Left ventricle myocardium superior (tissue), 1 donor: Measurements from ENCODE around the gene CRISP2. TPM values are rescaled to one million over a fixed set of nuclear protein-coding genes. Genes with fewer than 3 reads are reported as not detected.
"Not testable (repeated sequence)": the region's sequence is repeated elsewhere in the genome, so short reads cannot be mapped to it uniquely, and the experiment has no call there.

Experiments used
- ATAC-seq: fragments of 200-7000 bp; cut with Tn5 transposase; one replicate; pipeline ENCODE4 v1.9.1; 2020; ENCODE audit warnings: mild to moderate bottlenecking, moderate library complexity
- DNase-seq: peaks from one replicate; pipeline ENCODE4 v3.0.0-alpha.2; 2020
- intact Hi-C: fragments of 100-400 bp; cut with micrococcal nuclease; formaldehyde crosslinking; loops from one replicate; pipeline ENCODE4 v1.11.0; 2022
- total RNA-seq: library from RNA; stranded (reverse); fragmentation: NEBNext Ultra II Directional; extraction: Animal tissue kit (Norgen Biotek cat#: 25700); gene quantifications from one replicate; pipeline ENCODE4 v1.2.1, GENCODE V29; 2021
- donor health status: DM: no; HTN: yes; CAD: no; lungs with severe emphysema.

The CRISP2 gene
- total RNA-seq, 1 donor from 2014 or later: not detected

- DNase-seq, intact Hi-C loops, ATAC-seq: not testable (repeated sequence)
These were observed 49.3 kb downstream of the CRISP2 start for GRCh38 chr6:49664054-49664453.

- no peak for ATAC-seq
- intact Hi-C loops: no loop called here
- DNase-seq: no peak
These were observed 50.5 kb downstream of the CRISP2 start for GRCh38 chr6:49662892-49663261.

- ATAC-seq (no peak), DNase-seq (no peak)
- intact Hi-C loops: no loop called here
These were observed 51.0 kb downstream of the CRISP2 start for GRCh38 chr6:49662231-49662891.

DNA sequence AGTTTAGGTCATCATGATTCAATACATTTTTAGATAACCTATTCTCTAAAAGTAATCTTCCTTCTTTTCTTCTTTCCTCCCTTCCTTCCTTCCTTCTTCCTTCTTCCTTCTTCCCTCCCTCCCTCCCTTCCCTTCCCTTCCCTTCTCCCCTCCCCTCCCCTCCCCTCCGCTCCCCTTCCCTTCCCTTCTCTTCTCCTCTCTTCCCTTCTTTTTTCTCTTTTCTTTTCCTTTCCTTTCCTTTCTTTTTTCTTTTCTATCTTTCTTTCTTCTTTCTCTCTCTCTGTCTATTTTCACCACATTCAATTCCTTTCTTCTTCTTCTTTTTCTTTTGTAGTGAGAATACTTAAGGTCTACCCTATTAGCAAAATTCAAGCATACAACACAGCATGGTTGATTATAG, 59.4 kb downstream of the CRISP2 start:
- ATAC-seq: no peak
- intact Hi-C loops: no loop called here
- no peak for DNase-seq

DNA sequence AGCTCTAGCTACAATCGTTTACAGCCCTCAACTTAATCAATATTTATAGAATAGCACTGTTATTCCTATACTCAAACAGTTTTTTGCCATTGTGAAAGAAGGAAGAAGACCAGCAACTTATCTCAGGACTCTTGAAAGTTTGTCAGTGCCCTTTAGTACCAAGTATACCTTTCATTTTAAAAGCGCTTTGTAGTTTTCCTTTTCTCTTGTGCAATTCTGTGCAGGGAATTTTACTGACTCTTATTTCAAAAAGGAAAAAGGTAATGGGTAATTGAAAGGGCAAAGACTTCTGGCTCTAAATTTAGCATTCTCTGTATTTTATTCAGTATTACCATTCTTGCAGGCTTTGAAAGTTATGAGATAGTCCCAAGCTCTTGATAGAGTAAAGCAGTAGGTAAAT, 59.9 kb downstream of the CRISP2 start:
- no peak for DNase-seq
- intact Hi-C loops: no loop called here
- ATAC-seq: no peak

GRCh38 chr6:49651239-49651638, 62.1 kb downstream of the CRISP2 start:
- DNase-seq (no peak), ATAC-seq (no peak)
- intact Hi-C loops: no loop called here

GRCh38 chr6:49649988-49650387, 63.4 kb downstream of the CRISP2 start:
- intact Hi-C loops: no loop called here
- no peak for DNase-seq
- no peak for ATAC-seq

GRCh38 chr6:49648036-49648435, 65.3 kb downstream of the CRISP2 start:
- intact Hi-C loops: no loop called here
- ATAC-seq: no peak
- DNase-seq: no peak

GRCh38 chr6:49647476-49647875, 65.9 kb downstream of the CRISP2 start:
- ATAC-seq (no peak), DNase-seq (no peak)
- intact Hi-C loops: no loop called here

DNA sequence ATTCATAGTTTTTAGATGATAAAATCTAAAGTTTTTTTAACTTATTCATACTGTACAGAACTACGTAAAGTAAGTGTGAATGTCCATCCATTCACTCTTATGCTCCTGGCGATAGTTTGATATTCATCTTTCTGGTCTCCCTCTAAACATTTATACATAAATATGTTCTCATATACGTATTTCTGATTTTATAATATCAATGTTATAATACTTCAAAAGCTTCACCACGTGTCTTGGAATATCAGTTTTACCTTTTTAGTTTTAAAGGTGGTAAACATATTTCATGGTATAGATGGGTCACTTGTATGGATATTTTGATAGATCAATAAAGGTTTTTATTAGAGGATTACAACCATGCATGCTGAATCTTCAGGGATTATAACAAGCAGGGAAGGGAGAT, 66.4 kb downstream of the CRISP2 start:
- intact Hi-C loops: no loop called here
- no peak for DNase-seq
- no peak for ATAC-seq

GRCh38 chr6:49646130-49646824, 67.1 kb downstream of the CRISP2 start:
- intact Hi-C loops: no loop called here
- DNase-seq (no peak), ATAC-seq (no peak)

GRCh38 chr6:49645139-49645538, 68.2 kb downstream of the CRISP2 start:
- intact Hi-C loops: no loop called here
- no peak for DNase-seq
- no peak for ATAC-seq

Other genes with a start within 250 kb of the CRISP2 start
- gene GLYATL3, start 213.6 kb downstream of the CRISP2 start, total RNA-seq: not detected
- gene C6orf141, start 162.9 kb downstream of the CRISP2 start, total RNA-seq: 0.32 TPM
- gene RHAG, start 76.7 kb downstream of the CRISP2 start, total RNA-seq: 0.62 TPM
- not detected for gene CRISP3, start 30.8 kb upstream of the CRISP2 start, total RNA-seq
- not detected for gene PGK2, start 73.7 kb upstream of the CRISP2 start, total RNA-seq
- not detected for gene CRISP1, start 153.0 kb upstream of the CRISP2 start, total RNA-seq